Stimulated activated CD8-positive, alpha-beta memory T cell treated with anti-CD3 and anti-CD28 coated beads, Interleukin-2, amount 100 ng/mL, for 48 hours (primary cell): Measurements from ENCODE around the gene NME3.

Source experiments
- DNase-seq, 2 donors: peaks; one replicate each; pipeline ENCODE4 v3.0.0-alpha.2; 2020; ENCODE audit warnings: low read depth in 2 of 2

NME3 gene

GRCh38 chr16:1768767-1769401 lies 2.5 kb downstream of the NME3 start:
- no peak for DNase-seq

DNA sequence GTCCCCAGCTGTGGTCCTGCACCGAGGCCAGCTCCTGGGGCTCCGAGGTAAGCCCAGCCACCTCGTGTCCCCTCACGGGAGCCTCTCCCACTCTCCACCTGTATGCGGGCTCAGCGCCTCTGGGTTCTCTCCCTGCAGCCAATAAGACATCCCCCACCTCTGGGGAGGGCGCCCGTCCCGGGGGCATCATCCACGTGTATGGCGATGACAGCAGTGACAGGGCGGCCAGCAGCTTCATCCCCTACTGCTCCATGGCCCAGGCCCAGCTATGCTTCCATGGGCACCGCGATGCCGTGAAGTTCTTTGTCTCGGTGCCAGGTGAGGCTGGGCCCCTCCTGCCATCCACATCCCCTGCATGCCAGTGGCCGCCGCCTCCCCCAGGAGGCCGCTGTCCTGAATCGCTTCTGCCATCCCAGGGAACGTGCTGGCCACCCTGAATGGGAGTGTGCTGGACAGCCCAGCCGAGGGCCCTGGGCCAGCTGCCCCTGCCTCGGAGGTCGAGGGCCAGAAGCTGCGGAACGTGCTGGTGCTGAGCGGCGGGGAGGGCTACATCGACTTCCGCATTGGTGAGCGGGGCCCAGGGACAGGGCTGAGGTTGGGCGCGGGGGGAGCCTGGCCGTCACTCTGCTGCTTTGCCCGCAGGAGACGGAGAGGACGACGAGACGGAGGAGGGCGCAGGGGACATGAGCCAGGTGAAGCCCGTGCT lies 3.1 kb downstream of the NME3 start:
- no peak for DNase-seq

- no peak for DNase-seq
Measured at GRCh38 chr16:1767116-1767994, 4.0 kb downstream of the NME3 start.

- DNase-seq: no peak
Measured at GRCh38 chr16:1766701-1767100, 4.6 kb downstream of the NME3 start.

DNA sequence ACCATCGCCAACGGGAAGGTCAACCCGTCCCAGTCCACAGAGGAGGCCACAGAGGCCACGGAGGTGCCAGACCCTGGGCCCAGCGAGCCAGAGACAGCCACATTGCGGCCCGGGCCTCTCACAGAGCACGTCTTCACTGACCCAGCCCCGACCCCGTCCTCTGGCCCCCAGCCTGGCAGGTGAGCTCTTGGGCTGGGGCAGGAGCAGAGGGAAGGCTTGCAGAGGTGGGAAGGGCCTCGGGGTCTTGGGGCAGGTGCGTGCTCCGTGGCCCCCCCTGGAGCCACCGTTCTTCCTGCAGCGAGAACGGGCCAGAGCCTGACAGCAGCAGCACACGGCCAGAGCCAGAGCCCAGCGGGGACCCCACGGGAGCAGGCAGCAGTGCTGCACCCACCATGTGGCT lies 5.1 kb downstream of the NME3 start:
- no peak for DNase-seq

GRCh38 chr16:1765826-1766225 lies 5.5 kb downstream of the NME3 start:
- DNase-seq: no peak

DNA sequence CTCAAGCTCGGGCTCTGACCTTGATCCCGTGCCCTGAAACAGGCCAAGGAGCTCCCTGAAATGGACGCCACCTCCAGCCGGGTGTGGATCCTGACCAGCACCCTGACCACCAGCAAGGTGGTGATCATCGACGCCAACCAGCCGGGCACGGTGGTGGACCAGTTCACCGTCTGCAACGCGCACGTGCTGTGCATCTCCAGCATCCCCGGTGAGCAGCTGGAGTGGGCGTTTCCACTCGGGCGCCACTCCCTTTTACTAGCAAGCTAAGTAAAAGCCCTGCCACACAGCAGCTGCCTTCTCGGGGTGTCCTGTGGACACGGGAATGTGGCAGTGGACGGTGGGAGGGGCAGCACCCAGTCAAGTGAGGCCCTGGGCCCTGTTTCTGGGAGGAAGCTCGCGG lies 6.4 kb downstream of the NME3 start:
- DNase-seq: no peak

GRCh38 chr16:1763521-1764511 lies 7.5 kb downstream of the NME3 start:
- no peak for DNase-seq

DNA sequence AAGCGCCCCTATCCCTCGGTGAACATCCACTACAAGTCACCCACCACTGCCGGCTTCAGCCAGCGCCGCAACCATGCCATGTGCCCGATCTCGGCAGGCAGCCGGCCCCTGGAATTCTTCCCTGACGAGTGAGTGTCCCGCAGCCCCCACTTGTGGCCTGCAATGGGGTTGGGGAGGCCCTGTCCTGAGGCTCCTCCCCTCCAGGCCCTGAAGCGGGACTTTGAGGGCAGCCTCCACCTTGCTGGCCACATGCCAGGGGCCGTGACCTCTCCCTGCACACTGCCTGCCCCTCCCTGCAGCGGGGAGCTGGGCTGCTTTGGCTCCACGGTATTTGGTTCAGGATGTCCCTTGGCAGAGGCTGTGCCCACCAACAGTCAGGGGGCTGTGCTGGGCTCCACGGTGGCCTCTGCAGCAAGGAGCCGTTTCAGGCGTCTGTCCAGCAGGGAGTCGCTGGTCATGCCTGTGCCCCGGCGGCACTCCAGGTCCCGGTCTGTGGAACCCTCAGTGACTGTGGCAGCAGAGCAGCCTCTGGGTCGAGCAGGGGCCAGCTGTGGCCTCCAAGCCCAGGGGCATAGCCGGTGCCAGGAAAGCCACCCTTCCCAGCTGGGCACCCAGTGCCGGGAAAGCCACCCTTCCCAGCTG lies 8.3 kb downstream of the NME3 start:
- no peak for DNase-seq

GRCh38 chr16:1762196-1762878 lies 9.0 kb downstream of the NME3 start:
- DNase-seq: no peak

- no peak for DNase-seq
Measured at GRCh38 chr16:1761751-1762150, 9.6 kb downstream of the NME3 start.

DNA sequence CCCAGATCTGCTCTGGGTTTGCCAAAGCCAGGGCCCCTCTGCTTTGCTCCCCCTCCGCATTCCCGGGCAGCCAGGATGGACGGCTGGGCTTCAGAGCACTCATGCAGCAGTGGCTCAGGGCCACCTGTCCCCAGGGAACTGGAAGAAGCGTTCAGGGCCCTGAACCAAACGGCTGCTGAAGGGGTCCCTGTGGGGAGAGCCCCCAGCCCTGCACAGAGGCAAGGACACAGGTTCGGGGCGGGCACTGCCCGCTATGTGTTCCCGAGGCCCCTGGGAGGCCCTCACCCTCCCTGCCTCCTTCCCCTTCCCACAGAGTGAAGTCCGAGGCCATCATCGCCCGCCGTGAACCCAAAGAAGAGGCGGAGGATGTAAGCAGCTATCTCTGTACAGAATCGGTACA lies 10.4 kb downstream of the NME3 start:
- DNase-seq: no peak

GRCh38 chr16:1759511-1759910 lies 11.8 kb downstream of the NME3 start:
- no peak for DNase-seq

- DNase-seq: no peak
Measured at GRCh38 chr16:1758923-1759322, 12.4 kb downstream of the NME3 start.

GRCh38 chr16:1757714-1758461 lies 13.5 kb downstream of the NME3 start:
- no peak for DNase-seq

GRCh38 chr16:1754204-1754603 lies 17.1 kb downstream of the NME3 start:
- no peak for DNase-seq

- no peak for DNase-seq
Measured at GRCh38 chr16:1752853-1753252, 18.5 kb downstream of the NME3 start.

GRCh38 chr16:1751946-1752345 lies 19.4 kb downstream of the NME3 start:
- DNase-seq: no peak
